K562 (cell line): Measurements from ENCODE around the gene NCDN. TPM values are rescaled to one million over a fixed set of nuclear protein-coding genes. Genes with fewer than 3 reads are reported as not detected.

Experiments used
- ATAC-seq: fragments of 200-7000 bp; cut with Tn5 transposase; 3 replicates; pipeline ENCODE4 v1.9.1; 2020; ENCODE audit warnings: moderate library complexity
- BruUV-seq: library from RNA; stranded (reverse); fragments of 400-500 nt; replicated peaks from 2 replicates; lab custom pipeline; 2021; lab: Mats Ljungman, UMichigan
- CTCF ChIA-PET: fragments of 300-600 bp; formaldehyde crosslinking; extraction: SDS; loops from one replicate; lab custom pipeline; 2021; ENCODE audit warnings: low intra/inter-chr PET ratio; lab: Yijun Ruan, JAX
- POLR2A ChIA-PET: fragments of 300-600, 350-650 bp; sonication (Branson Sonifier 250); formaldehyde crosslinking; extraction: SDS; loops from one replicate; lab custom pipeline; 2021; ENCODE audit warnings: antibody characterized with exemption, inconsistent platforms; lab: Yijun Ruan, JAX
- DNase-seq, 4 experiments: peaks; one replicate each; pipeline versions ENCODE4 v3.0.0 to v3.0.0-alpha.2; 2011 to 2018; ENCODE audit warnings: low spot score in 3 of 4, mixed read lengths in 3 of 4; ENCODE audit errors: extremely low read depth in 1 of 4
- FAIRE-seq: peaks from 2 replicates; lab custom pipeline; 2011; peaks lifted over from hg19 to GRCh38; lab: Jason Lieb, UNC
- H2AFZ ChIP-seq: 2 replicates; pipeline ENCODE4 v1.6.0; 2011; ENCODE audit warnings: low read depth, low read length, control low read depth, inconsistent platforms
- H3K27ac ChIP-seq: fragments of 200-600 bp; 3 replicates; pipeline ENCODE4 v1.8.0; 2011; ENCODE audit warnings: low read depth, mild to moderate bottlenecking, control low read depth, inconsistent platforms, low read length, moderate library complexity, mixed read lengths; ENCODE audit errors: extremely low read depth
- H3K27me3 ChIP-seq, 2 experiments: fragments of 300-600 bp in 1 of 2; 2 replicates in 1 of 2; 3 replicates in 1 of 2; pipeline versions ENCODE4 v1.6.0 to v1.8.0; 2011; ENCODE audit warnings: inconsistent platforms in 2 of 2, low read length in 2 of 2, mild to moderate bottlenecking in 1 of 2, mixed read lengths in 1 of 2, moderate library complexity in 1 of 2; ENCODE audit not compliant: control insufficient read depth in 2 of 2, insufficient read depth in 2 of 2
- H3K36me3 ChIP-seq: fragments of 300-600 bp; 3 replicates; pipeline ENCODE4 v1.8.0; 2011; ENCODE audit warnings: mild to moderate bottlenecking, low read length, inconsistent platforms; ENCODE audit not compliant: control insufficient read depth, insufficient read depth
- H3K4me1 ChIP-seq, 2 experiments: fragments of 200-600 bp in 1 of 2; replicated peaks in 1 of 2; 2 replicates in 1 of 2; 3 replicates in 1 of 2; pipeline versions ENCODE4 v1.5.1 to v1.8.0; 2011; ENCODE audit warnings: inconsistent platforms in 2 of 2, low read length in 2 of 2, mild to moderate bottlenecking in 1 of 2, mixed read lengths in 1 of 2, moderate library complexity in 1 of 2; ENCODE audit not compliant: control insufficient read depth in 2 of 2, insufficient read depth in 2 of 2
- H3K4me2 ChIP-seq: 2 replicates; pipeline ENCODE4 v1.6.1; 2011; ENCODE audit warnings: low read length, control low read depth, inconsistent platforms, mixed read lengths; ENCODE audit not compliant: insufficient read depth
- H3K4me3 ChIP-seq: fragments of 200-600 bp; sonication (generic), shearing (Covaris generic); 2 replicates; pipeline ENCODE4 v1.5.1; 2016; ENCODE audit warnings: control low read depth, inconsistent platforms
- H3K79me2 ChIP-seq: fragments of 200-600 bp; 3 replicates; pipeline ENCODE4 v1.8.0; 2011; ENCODE audit warnings: low read length, inconsistent platforms; ENCODE audit not compliant: control insufficient read depth, insufficient read depth
- H3K9ac ChIP-seq, 2 experiments: 2 replicates each; pipeline versions ENCODE4 v1.6.0 to v1.6.1; 2011; ENCODE audit warnings: low read depth in 2 of 2, low read length in 2 of 2, control low read depth in 1 of 2, inconsistent platforms in 1 of 2, mild to moderate bottlenecking in 1 of 2, mixed read lengths in 1 of 2; ENCODE audit not compliant: insufficient read depth in 1 of 2
- H3K9me1 ChIP-seq: one replicate; pipeline ENCODE4 v1.6.0; 2011; ENCODE audit warnings: inconsistent platforms, mild to moderate bottlenecking, low read length, moderate library complexity; ENCODE audit not compliant: control insufficient read depth, insufficient read depth
- H3K9me3 ChIP-seq: replicated peaks from 2 replicates; pipeline ENCODE4 v1.5.1; 2011; ENCODE audit warnings: low read depth, low read length, inconsistent platforms; ENCODE audit not compliant: control insufficient read depth, insufficient read depth
- H4K20me1 ChIP-seq: replicated peaks from 2 replicates; pipeline ENCODE4 v1.6.1; 2011; ENCODE audit warnings: low read length, inconsistent platforms, mixed read lengths; ENCODE audit not compliant: control insufficient read depth, insufficient read depth
- ARID1B ChIP-seq: fragments of 450-650 bp; IDR thresholded peaks from 2 replicates; pipeline ENCODE4 v1.6.1; 2016; ENCODE audit warnings: antibody characterized with exemption, mild to moderate bottlenecking, inconsistent platforms
- ARNT ChIP-seq, 2 experiments: fragments of 450-650 bp; IDR thresholded peaks; 2 replicates each; pipeline ENCODE4 v1.6.1; 2016; ENCODE audit warnings: mild to moderate bottlenecking in 1 of 2
- ATF3 ChIP-seq, 2 experiments: fragments of 450-650 bp in 1 of 2; sonication (generic) in 1 of 2; formaldehyde crosslinking in 1 of 2; IDR thresholded peaks in 1 of 2; conservative IDR thresholded peaks in 1 of 2; 2 replicates each; pipeline versions ENCODE4 v1.6.1 to v1.8.1; 2016 to 2023; ENCODE audit warnings: mild to moderate bottlenecking in 2 of 2, moderate library complexity in 2 of 2, inconsistent platforms in 1 of 2, missing genetic modification reagents in 1 of 2
- CBFA2T2 ChIP-seq: fragments of 450-650 bp; conservative IDR thresholded peaks from 2 replicates; pipeline ENCODE4 v1.6.1; 2017; ENCODE audit warnings: mild to moderate bottlenecking
- CBFA2T3 ChIP-seq: fragments of 450-650 bp; IDR thresholded peaks from 2 replicates; pipeline ENCODE4 v1.6.1; 2017
- CHAMP1 ChIP-seq: fragments of 450-650 bp; IDR thresholded peaks from 2 replicates; pipeline ENCODE4 v1.6.1; 2016; ENCODE audit warnings: mild to moderate bottlenecking
- DIDO1 ChIP-seq: fragments of 450-650 bp; IDR thresholded peaks from 2 replicates; pipeline ENCODE4 v1.6.1; 2016; ENCODE audit warnings: low read depth, missing biosample characterization, missing genetic modification characterization
- E2F1 ChIP-seq: sonication (generic); formaldehyde crosslinking; IDR thresholded peaks from 2 replicates; pipeline ENCODE4 v1.8.1; 2023; ENCODE audit warnings: mild to moderate bottlenecking, missing genetic modification reagents, moderate library complexity
- ERF ChIP-seq: fragments of 450-650 bp; formaldehyde crosslinking; IDR thresholded peaks from 2 replicates; pipeline ENCODE4 v1.4.0; 2020; ENCODE audit warnings: mild to moderate bottlenecking, mixed read lengths
- KDM4B ChIP-seq, 2 experiments: fragments of 450-650 bp in 1 of 2; sonication (generic) in 1 of 2; IDR thresholded peaks; 2 replicates each; pipeline ENCODE4 v1.6.1; 2016 to 2017; ENCODE audit warnings: borderline replicate concordance in 2 of 2, antibody characterized with exemption in 1 of 2, low read depth in 1 of 2, mild to moderate bottlenecking in 1 of 2
- L3MBTL2 ChIP-seq: fragments of 450-650 bp; IDR thresholded peaks from 2 replicates; pipeline ENCODE4 v1.6.1; 2016; ENCODE audit warnings: mild to moderate bottlenecking, moderate library complexity
- MTA3 ChIP-seq: fragments of 450-650 bp; formaldehyde crosslinking; IDR thresholded peaks from 2 replicates; pipeline ENCODE4 v1.6.1; 2017; ENCODE audit warnings: mild to moderate bottlenecking, borderline replicate concordance
- NCOR1 ChIP-seq: fragments of 450-650 bp; IDR thresholded peaks from 2 replicates; pipeline ENCODE4 v1.6.1; 2016; ENCODE audit warnings: mild to moderate bottlenecking, moderate library complexity
- SMARCB1 ChIP-seq: IDR thresholded peaks from 2 replicates; pipeline ENCODE4 v1.6.1; 2011; ENCODE audit warnings: improper control_type of control experiment, low read depth; ENCODE audit not compliant: insufficient read length
- TAF15 ChIP-seq: fragments of 200-400 bp; formaldehyde crosslinking; IDR thresholded peaks from 2 replicates; pipeline ENCODE4 v1.6.1; 2017; ENCODE audit warnings: mild to moderate bottlenecking, low read depth, low read length, moderate library complexity
- USF2 ChIP-seq: sonication (generic); formaldehyde crosslinking; IDR thresholded peaks from 2 replicates; pipeline ENCODE4 v1.5.0; 2020; ENCODE audit warnings: missing genetic modification reagents
- ZNF436 ChIP-seq: fragments of 250-450, 450-650 bp; sonication (Bioruptor Pico); formaldehyde crosslinking; IDR thresholded peaks from 2 replicates; pipeline ENCODE4 v1.7.0; 2020; ENCODE audit warnings: mild to moderate bottlenecking
- ZNF551 ChIP-seq: fragments of 250-450 bp; sonication (Bioruptor Pico); IDR thresholded peaks from 2 replicates; pipeline ENCODE4 v1.5.0; 2021; ENCODE audit warnings: mild to moderate bottlenecking, moderate library complexity
- WGBS: fragments of 100-300 bp; shearing (Covaris generic); methylation state at CpG from one replicate; pipeline ENCODE4 v1.1.6; 2016; ENCODE audit warnings: low coverage, mixed read lengths; ENCODE audit not compliant: insufficient coverage; ENCODE audit errors: missing lambda C conversion rate; 5-methylcytosine and 5-hydroxymethylcytosine counted together
- in situ Hi-C: fragments of 300-500 bp; cut with MboI; formaldehyde crosslinking; loops from 4 replicates; pipeline ENCODE4 v1.15.0; 2018; ENCODE audit warnings: inconsistent platforms, mixed read lengths
- intact Hi-C: fragments of 100-400 bp; cut with micrococcal nuclease; formaldehyde crosslinking; loops from 2 replicates; pipeline ENCODE4 v1.14.2; 2022
- polyA plus RNA-seq, 8 experiments: library from polyadenylated mRNA; depleted of rRNA in 4 of 8; stranded (reverse) in 5 of 8; unstranded in 3 of 8; fragments of >200 nt; fragmentation: Nextera tagmentation in 2 of 8; fragmentation: Illumina TruSeq in 1 of 8; extraction: Ambion mirVana in 2 of 8; extraction: Trizol in 1 of 8; gene quantifications; 2 replicates each; pipeline versions ENCODE4 v1.2.1 to v1.2.3, GENCODE V29; 2011 to 2014; ENCODE audit warnings: inconsistent platforms in 1 of 8, missing spikeins in 1 of 8
- total RNA-seq, 7 experiments: library from RNA; depleted of rRNA in 6 of 7; stranded (reverse); fragments of >200 nt in 6 of 7; fragmentation: Illumina TruSeq in 2 of 7; extraction: Trizol in 2 of 7; gene quantifications; 2 replicates each; pipeline versions ENCODE4 v1.2.1 to v1.2.3, GENCODE V29; 2011 to 2021; ENCODE audit warnings: low replicate concordance in 1 of 7

The NCDN gene
- total and polyA plus RNA-seq, 9 of the 15 experiments (the other 6 are each of a cell fraction or from before 2014, with no cell fraction given) = 1.9 to 35.1 (median 10.7) TPM

- H4K20me1 ChIP-seq = no peaks in the 10 kb centered on the region
- H3K9ac ChIP-seq = no peak overlapping the region
- peak; percentile 28 to 53 (median 36) for DNase-seq
- H3K27me3 ChIP-seq = no peaks in the 10 kb centered on the region
- no peak overlapping the region for H2AFZ ChIP-seq
- FAIRE-seq = peak; percentile 44
- intact Hi-C loops = no loop called here
- H3K36me3 ChIP-seq = peaks cover 29% of the 10 kb centered on the region
- no TSS peak for BruUV-seq
- H3K9me3 ChIP-seq = peaks cover 19% of the 10 kb centered on the region
- H3K4me3 ChIP-seq = no peak overlapping the region
- no peak overlapping the region; the same call in 2 of the 3 replicates for H3K27ac ChIP-seq
- peaks cover 0 to 4% of the 10 kb centered on the region in 2 experiments; a peak in 2 of 5 replicates for H3K4me1 ChIP-seq
- 0% methylated on average over 1 of the region's 1 CpG for WGBS
- ChIA-PET CTCF (no interaction called here), POLR2A (interaction anchor here (0.6 to 1.1 kb wide), 2 partner anchors 9 to 681 kb away, joined by 4 read pairs; no protein-coding TSS in a partner anchor)
- in situ Hi-C loops = no loop called here
- peak; percentile 75 for ATAC-seq
- peaks cover 12% of the 10 kb centered on the region for H3K79me2 ChIP-seq
- no peak overlapping the region for H3K4me2 ChIP-seq
- H3K9me1 ChIP-seq = no peaks in the 10 kb centered on the region
- TF ChIP-seq CBFA2T2 (peak; percentile 53), NCOR1 (peak; percentile 44; the same call in 1 of the 2 replicates), ZNF551 (CRISPR knock-in tag) (no peak), ERF (CRISPR knock-in tag) (no peak), ARNT (IDR thresholded peaks at IDR 0.05) (no peak), KDM4B (IDR thresholded peaks at IDR 0.05; ENCODE audit: borderline replicate concordance in 2 of 2, low read depth in 1 of 2) (no peak), MTA3 (no peak), CBFA2T3 (peak; percentile 81), ARID1B (peak; percentile 49), ZNF436 (no peak), E2F1 (no peak), DIDO1 (no peak), USF2 (CRISPR knock-in tag) (no peak), TAF15 (no peak), SMARCB1 (no peak), ATF3 (IDR thresholded peaks at IDR 0.05) (no peak), ATF3 (CRISPR knock-in tag; conservative IDR thresholded peaks at IDR 0.05) (no peak), CHAMP1 (peak; percentile 44; the same call in 1 of the 2 replicates), L3MBTL2 (peak; percentile 38; the same call in 1 of the 2 replicates)
Observed at GRCh38 chr1:35533586-35533985, 24.0 kb upstream of the NCDN start.
